Spleen (tissue), 11 donors: Measurements from ENCODE around the gene SNX32. TPM values are rescaled to one million over a fixed set of nuclear protein-coding genes. Genes with fewer than 3 reads are reported as not detected.

Experiments used
- DNase-seq: peaks from one replicate; pipeline ENCODE4 v3.0.0-alpha.2; 2020
- H3K27ac ChIP-seq, 8 donors: fragments of 200-600 bp; sonication (generic) in 7 of 8; 1 replicate in 4 of 8; 2 replicates in 4 of 8; pipeline versions ENCODE4 v1.5.0 to v1.8.0; 2016 to 2021; ENCODE audit warnings: inconsistent platforms in 4 of 8, mild to moderate bottlenecking in 4 of 8, moderate library complexity in 1 of 8
- H3K27me3 ChIP-seq, 7 donors: fragments of 200-600 bp; sonication (generic) in 6 of 7; replicated peaks in 1 of 7; 1 replicate in 4 of 7; 2 replicates in 3 of 7; pipeline versions ENCODE4 v1.5.0 to v1.8.0; 2016 to 2021; ENCODE audit warnings: inconsistent platforms in 3 of 7, mild to moderate bottlenecking in 1 of 7
- H3K36me3 ChIP-seq, 6 donors: fragments of 200-600 bp; sonication (generic) in 5 of 6; 1 replicate in 4 of 6; 2 replicates in 2 of 6; pipeline versions ENCODE4 v1.5.0 to v1.8.0; 2016 to 2021; ENCODE audit warnings: inconsistent platforms in 2 of 6
- H3K4me1 ChIP-seq, 6 donors: fragments of 200-600 bp; sonication (generic) in 5 of 6; 1 replicate in 3 of 6; 2 replicates in 3 of 6; pipeline versions ENCODE4 v1.5.0 to v1.8.0; 2016 to 2021; ENCODE audit warnings: inconsistent platforms in 3 of 6
- H3K4me3 ChIP-seq, 8 donors: fragments of 200-600 bp; sonication (generic) in 7 of 8; 1 replicate in 4 of 8; 2 replicates in 4 of 8; pipeline versions ENCODE4 v1.5.0 to v1.8.0; 2016 to 2021; ENCODE audit warnings: inconsistent platforms in 4 of 8, mild to moderate bottlenecking in 4 of 8, moderate library complexity in 2 of 8
- H3K9me3 ChIP-seq, 8 donors: fragments of 200-600 bp; sonication (generic) in 7 of 8; 1 replicate in 4 of 8; 2 replicates in 4 of 8; pipeline versions ENCODE4 v1.5.0 to v1.8.0; 2016 to 2021; ENCODE audit warnings: inconsistent platforms in 4 of 8
- POLR2A ChIP-seq, 3 donors: fragments of 450-650 bp; IDR thresholded peaks; one replicate each; pipeline ENCODE4 v1.5.1; 2017; ENCODE audit warnings: antibody characterized with exemption in 3 of 3, mild to moderate bottlenecking in 1 of 3
- POLR2AphosphoS5 ChIP-seq, 3 donors: sonication (generic); formaldehyde crosslinking; IDR thresholded peaks; one replicate each; pipeline ENCODE4 v1.5.1; 2017; ENCODE audit warnings: antibody characterized with exemption in 3 of 3
- WGBS, 5 donors: extraction: QIAGEN DNeasy Blood & Tissue Kit in 3 of 5; methylation state at CpG; one replicate each; pipeline versions ENCODE4 v1.1.5 to v1.1.7; 2013 to 2018; 5-methylcytosine and 5-hydroxymethylcytosine counted together
- intact Hi-C: fragments of 100-400 bp; cut with DNase I; formaldehyde crosslinking; loops from one replicate; pipeline ENCODE4 v1.15.0; 2023; ENCODE audit warnings: low total_unique reads
- polyA plus RNA-seq, 3 donors: library from polyadenylated mRNA; stranded (reverse); fragments of 200-250 nt; gene quantifications; one replicate each; pipeline ENCODE4 v1.2.1, GENCODE V29; 2013
- total RNA-seq, 7 donors: library from RNA; depleted of rRNA in 3 of 7; stranded (reverse); fragments of >200 nt in 3 of 7; fragmentation: NEBNext Ultra II Directional in 4 of 7; extraction: Animal tissue kit (Norgen Biotek cat#: 25700) in 4 of 7; gene quantifications; one replicate each; pipeline versions ENCODE4 v1.1.0 to v1.2.1, GENCODE V29; 2016 to 2021
- TF ChIP-seq, protein P1 (sequence below), 11 experiments: fragments of 200-600 bp in 7 of 11; fragments of 450-650 bp in 4 of 11; sonication (generic) in 4 of 11; IDR thresholded peaks in 8 of 11; conservative IDR thresholded peaks in 3 of 11; 1 replicate in 7 of 11; 2 replicates in 4 of 11; pipeline versions ENCODE4 v1.4.0 to v1.8.0; 2016 to 2021; ENCODE audit warnings: antibody characterized with exemption in 11 of 11, inconsistent platforms in 4 of 11, mild to moderate bottlenecking in 1 of 11
- donor health status: healthy with polysubstance abuse.
- donor health status: DM: no; HTN: no; CAD: no; lungs with moderate emphysema.
- donor health status: DM: no; HTN: no; CAD: no.
- donor health status: Bipolar disorder and iron deficiency.
- donor health status: healthy.
- donor health status: DM: no; HTN: no; CAD: no.
- donor health status: DM: yes; HTN: yes; CAD: no.

SNX32 gene
- total and polyA plus RNA-seq, 10 donors = 0.22 to 1.5 (median 0.83) TPM; not detected in 2

DNA sequence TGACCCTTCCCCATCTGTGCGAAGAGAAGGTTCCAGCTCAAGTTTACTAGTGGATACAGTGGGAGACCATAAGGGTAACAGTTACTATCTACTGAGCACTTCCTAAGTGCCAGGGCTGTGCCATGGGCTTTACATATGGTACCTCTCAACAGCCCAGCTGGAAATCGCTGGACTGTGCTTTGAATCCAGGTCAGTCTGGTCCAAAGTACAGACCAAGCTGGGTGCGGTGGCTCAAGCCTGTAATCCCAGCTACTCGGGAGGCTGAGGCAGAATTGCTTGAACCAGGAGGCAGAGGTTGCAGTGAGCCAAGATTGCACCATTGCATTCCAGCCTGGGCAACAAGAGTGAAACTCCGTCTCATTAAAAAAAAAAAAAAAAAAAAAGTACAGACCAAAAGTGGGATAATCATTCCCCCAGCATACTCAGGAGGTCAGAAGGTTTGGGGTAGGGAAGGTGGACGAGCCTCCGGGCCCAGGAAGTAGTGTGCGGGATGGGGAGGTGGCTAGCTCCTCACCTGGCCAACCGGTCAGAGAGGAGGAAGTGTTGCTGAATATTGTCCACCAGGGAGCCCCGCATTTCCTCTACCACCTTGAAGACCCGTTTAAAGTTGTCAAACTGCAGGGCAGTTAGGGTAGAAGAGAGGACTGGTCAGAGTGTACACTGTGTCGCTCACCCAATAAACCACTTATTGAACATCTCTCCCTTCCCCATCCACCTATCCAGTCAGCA, 52.2 kb downstream of the SNX32 start:
- H3K27me3 ChIP-seq = no peaks in the 10 kb centered on the region
- TF ChIP-seq, protein P1, sequence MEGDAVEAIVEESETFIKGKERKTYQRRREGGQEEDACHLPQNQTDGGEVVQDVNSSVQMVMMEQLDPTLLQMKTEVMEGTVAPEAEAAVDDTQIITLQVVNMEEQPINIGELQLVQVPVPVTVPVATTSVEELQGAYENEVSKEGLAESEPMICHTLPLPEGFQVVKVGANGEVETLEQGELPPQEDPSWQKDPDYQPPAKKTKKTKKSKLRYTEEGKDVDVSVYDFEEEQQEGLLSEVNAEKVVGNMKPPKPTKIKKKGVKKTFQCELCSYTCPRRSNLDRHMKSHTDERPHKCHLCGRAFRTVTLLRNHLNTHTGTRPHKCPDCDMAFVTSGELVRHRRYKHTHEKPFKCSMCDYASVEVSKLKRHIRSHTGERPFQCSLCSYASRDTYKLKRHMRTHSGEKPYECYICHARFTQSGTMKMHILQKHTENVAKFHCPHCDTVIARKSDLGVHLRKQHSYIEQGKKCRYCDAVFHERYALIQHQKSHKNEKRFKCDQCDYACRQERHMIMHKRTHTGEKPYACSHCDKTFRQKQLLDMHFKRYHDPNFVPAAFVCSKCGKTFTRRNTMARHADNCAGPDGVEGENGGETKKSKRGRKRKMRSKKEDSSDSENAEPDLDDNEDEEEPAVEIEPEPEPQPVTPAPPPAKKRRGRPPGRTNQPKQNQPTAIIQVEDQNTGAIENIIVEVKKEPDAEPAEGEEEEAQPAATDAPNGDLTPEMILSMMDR (IDR thresholded peaks at IDR 0.05 in 8 of 11, conservative IDR thresholded peaks at IDR 0.05 in 3 of 11) = no peak
- TF ChIP-seq POLR2A (IDR thresholded peaks at IDR 0.05) (no peak), POLR2AphosphoS5 (IDR thresholded peaks at IDR 0.05) (no peak)
- peaks cover 0 to 63% (median 38%) of the 10 kb centered on the region in 6 donors for H3K36me3 ChIP-seq
- H3K4me3 ChIP-seq = no peak overlapping the region
- intact Hi-C loops = loop anchor here (5.0 kb wide), 1 partner anchor 101 kb away; no protein-coding TSS in a partner anchor
- peak; percentile 57 for DNase-seq
- H3K27ac ChIP-seq = peak overlapping the region in 1 of 8 donors; percentile 57
- H3K9me3 ChIP-seq = no peaks in the 10 kb centered on the region
- WGBS, 5 donors = 79 to 93% (median 87%) methylated on average over 12 of the region's 12 CpGs
- H3K4me1 ChIP-seq = peaks cover 27 to 83% (median 50%) of the 10 kb centered on the region in 6 donors

DNA sequence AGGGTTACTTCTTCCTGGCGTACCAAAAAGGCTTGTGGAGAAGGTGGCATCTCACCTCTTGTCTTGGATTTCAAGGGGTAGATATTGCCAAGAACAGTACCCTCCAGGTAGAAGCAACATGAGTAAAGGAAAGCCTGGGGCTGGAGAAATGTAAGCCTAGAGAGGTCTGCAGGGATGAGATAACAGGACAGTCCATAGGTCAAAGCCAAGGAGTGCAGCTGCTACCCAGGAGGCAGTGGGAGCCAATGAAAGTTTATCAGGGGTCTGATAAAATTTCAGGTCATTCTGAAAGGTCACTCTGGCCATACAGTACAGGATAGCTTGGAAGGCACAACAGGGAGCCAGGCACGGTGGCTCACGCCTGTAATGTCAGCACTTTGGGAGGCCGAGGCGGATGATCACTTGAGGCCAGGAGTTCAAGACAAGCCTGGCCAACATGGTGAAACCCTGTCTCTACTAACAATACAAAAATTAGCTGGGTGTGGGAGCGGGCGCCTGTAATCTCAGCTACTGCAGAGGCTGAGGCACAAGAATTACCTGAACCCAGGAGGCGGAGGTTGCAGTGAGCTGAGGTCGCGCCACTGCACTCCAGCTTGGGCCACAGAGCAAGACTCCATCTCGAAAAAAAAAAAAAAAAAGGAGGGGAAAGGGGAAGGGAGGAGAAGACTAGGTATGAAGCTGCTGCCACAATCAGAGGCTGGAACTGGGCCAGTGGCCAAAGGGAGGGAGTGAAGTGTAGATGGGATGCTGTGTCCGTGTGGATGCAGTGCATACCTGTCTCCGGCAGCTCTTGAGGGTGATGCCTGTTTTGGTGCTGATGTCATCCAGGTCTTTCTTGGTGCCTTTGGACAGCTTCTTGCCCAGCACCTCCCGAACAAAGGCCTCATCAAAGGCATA, 53.3 kb downstream of the SNX32 start:
- Histone ChIP-seq H3K36me3 (peaks cover 0 to 53% (median 38%) of the 10 kb centered on the region in 6 donors), H3K27ac (peak overlapping the region in 7 of 8 donors; percentile 92 to 99 (median 96)), H3K27me3 (no peaks in the 10 kb centered on the region), H3K9me3 (no peaks in the 10 kb centered on the region), H3K4me1 (peaks cover 34 to 83% (median 53%) of the 10 kb centered on the region in 6 donors), H3K4me3 (peak overlapping the region in 7 of 8 donors; percentile 63 to 93 (median 90))
- WGBS, 5 donors = 82 to 92% (median 89%) methylated on average over 14 of the region's 14 CpGs
- intact Hi-C loops = loop anchor here (5.0 kb wide), 1 partner anchor 100 kb away; no protein-coding TSS in a partner anchor
- TF ChIP-seq, protein P1 (IDR thresholded peaks at IDR 0.05 in 8 of 11, conservative IDR thresholded peaks at IDR 0.05 in 3 of 11) = no peak
- TF ChIP-seq POLR2A (IDR thresholded peaks at IDR 0.05) = no peak
- no peak for TF ChIP-seq POLR2AphosphoS5 (IDR thresholded peaks at IDR 0.05)
- DNase-seq = peak; percentile 73

DNA sequence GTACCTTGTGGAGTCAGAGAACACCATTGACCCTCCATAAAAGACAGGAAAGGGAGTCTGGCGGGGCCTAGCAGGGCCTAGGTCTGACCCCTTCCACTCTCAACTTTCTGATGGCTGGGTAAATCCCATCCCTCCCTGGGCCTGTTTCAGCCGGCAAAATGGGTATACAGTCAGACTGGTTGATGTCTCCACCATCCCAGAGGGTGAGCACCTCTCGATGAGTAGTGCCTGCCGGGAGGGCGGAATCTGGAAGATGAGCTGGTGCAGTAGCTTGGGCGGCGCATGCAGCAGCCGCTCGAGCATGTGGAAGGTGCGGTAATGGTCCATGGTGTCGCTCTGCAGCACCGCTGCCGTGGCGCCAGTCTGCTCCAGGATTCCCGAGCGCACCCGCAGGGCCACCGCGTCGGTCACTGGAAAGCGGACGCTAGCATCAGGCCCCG, 54.0 kb downstream of the SNX32 start:
- peaks cover 41 to 87% (median 60%) of the 10 kb centered on the region in 6 donors for H3K4me1 ChIP-seq

More for the DNA sequence above, 54.0 kb downstream of the SNX32 start:
- peaks cover 0 to 47% (median 33%) of the 10 kb centered on the region in 6 donors for H3K36me3 ChIP-seq
- H3K27me3 ChIP-seq = no peaks in the 10 kb centered on the region
- intact Hi-C loops = loop anchor here (5.0 kb wide), 1 partner anchor 100 kb away; no protein-coding TSS in a partner anchor
- WGBS, 5 donors = 3 to 7% (median 5%) methylated on average over 21 to 23 of the region's 23 CpGs
- no peaks in the 10 kb centered on the region for H3K9me3 ChIP-seq
- H3K4me3 ChIP-seq = peak overlapping the region; percentile 63 to 93 (median 88)
- peak overlapping the region; percentile 92 to 99 (median 96) for H3K27ac ChIP-seq
- no peak for DNase-seq
- TF ChIP-seq POLR2A (IDR thresholded peaks at IDR 0.05) = no peak
- TF ChIP-seq, protein P1 (IDR thresholded peaks at IDR 0.05 in 8 of 11, conservative IDR thresholded peaks at IDR 0.05 in 3 of 11) = no peak
- TF ChIP-seq POLR2AphosphoS5 (IDR thresholded peaks at IDR 0.05) = no peak
